SH-SY5Y (cell line): ENCODE data around the gene FYB1.

ENCODE experiments used
- GATA2 ChIP-seq: IDR thresholded peaks from 2 replicates; pipeline ENCODE4 v1.6.1; 2011; ENCODE audit warnings: mild to moderate bottlenecking, low read depth, low read length
- GATA3 ChIP-seq: IDR thresholded peaks from 2 replicates; pipeline ENCODE4 v1.6.1; 2011; ENCODE audit warnings: low read depth, mild to moderate bottlenecking, low read length, moderate library complexity

DNA sequence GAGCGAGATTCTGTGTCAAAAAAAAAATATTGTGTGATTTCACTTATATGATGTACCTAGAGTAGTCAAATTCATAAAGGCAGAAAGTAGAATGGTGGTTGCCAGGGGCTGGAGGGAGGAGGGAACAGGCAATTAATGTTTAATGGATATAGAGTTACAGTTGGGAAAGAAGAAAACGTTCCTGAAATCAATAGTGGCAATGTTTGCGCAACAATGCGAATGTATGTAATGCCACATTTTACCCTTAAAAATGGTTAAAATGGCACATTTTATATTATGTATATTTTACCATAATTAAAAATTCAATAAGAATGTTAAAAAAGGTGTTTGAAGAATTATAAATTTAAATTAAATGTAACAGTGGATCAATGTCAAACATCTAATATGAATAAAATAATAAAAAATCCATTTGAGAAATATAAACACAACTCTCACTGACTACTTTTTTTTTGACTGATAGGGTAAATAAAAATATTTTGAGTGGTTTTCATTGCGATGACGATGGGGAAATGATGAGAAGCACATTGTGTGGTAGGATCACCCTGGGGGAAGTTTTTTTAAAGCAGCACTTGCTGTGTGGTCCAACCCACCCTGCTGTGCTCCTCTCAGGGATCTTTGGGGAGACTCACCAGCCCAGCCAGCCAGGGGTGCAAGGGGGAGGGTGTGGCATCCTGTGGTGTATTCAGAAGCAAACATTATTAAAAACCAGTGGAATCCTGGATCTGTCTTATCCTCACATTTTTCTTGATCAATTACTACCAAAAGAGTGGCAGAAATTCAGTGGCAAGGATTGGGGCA, 4.3 kb downstream of the FYB1 start:
- TF ChIP-seq GATA3 (no peak), GATA2 (no peak)
